SK-N-SH treated with all-trans-retinoic acid at 6 μM for 48 hours (cell line): ENCODE measurements around the gene ST3GAL5.

Experiments
- ATAC-seq: fragments of 200-7000 bp; cut with Tn5 transposase; 3 replicates; pipeline ENCODE4 v1.9.1; 2020; ENCODE audit warnings: mild to moderate bottlenecking, moderate library complexity
- ARNTL ChIP-seq: fragments of 450-650 bp; formaldehyde crosslinking; IDR thresholded peaks from 2 replicates; pipeline ENCODE4 v1.5.0; 2020; ENCODE audit warnings: low read depth, mild to moderate bottlenecking, moderate library complexity, borderline replicate concordance
- CSDC2 ChIP-seq: fragments of 250-450 bp; sonication (Bioruptor Pico); IDR thresholded peaks from 2 replicates; pipeline ENCODE4 v1.5.0; 2020; ENCODE audit warnings: mild to moderate bottlenecking, moderate library complexity
- ESRRG ChIP-seq: fragments of 250-450 bp; sonication (Bioruptor Pico); IDR thresholded peaks from 2 replicates; pipeline ENCODE4 v1.6.1; 2021; ENCODE audit warnings: mild to moderate bottlenecking
- GLIS3 ChIP-seq: fragments of 250-450 bp; sonication (Bioruptor Pico); IDR thresholded peaks from 2 replicates; pipeline ENCODE4 v1.5.0; 2020; ENCODE audit warnings: mild to moderate bottlenecking, moderate library complexity
- ISL1 ChIP-seq: fragments of 250-450 bp; sonication (Bioruptor Pico); IDR thresholded peaks from 2 replicates; pipeline ENCODE4 v2.1.2; 2022; ENCODE audit warnings: mild to moderate bottlenecking, moderate library complexity
- PPARA ChIP-seq: fragments of 250-450 bp; sonication (Bioruptor Pico); IDR thresholded peaks from 2 replicates; pipeline ENCODE4 v1.5.0; 2020; ENCODE audit warnings: mild to moderate bottlenecking, borderline replicate concordance
- RARB ChIP-seq: fragments of 250-450 bp; sonication (Bioruptor Pico); IDR thresholded peaks from 2 replicates; pipeline ENCODE4 v1.8.0; 2021; ENCODE audit warnings: mild to moderate bottlenecking, moderate library complexity
- TCF4 ChIP-seq: fragments of 250-450 bp; sonication (Bioruptor Pico); IDR thresholded peaks from 2 replicates; pipeline ENCODE4 v1.8.0; 2021; ENCODE audit warnings: mild to moderate bottlenecking, moderate library complexity, borderline replicate concordance
- TOX ChIP-seq: fragments of 250-450 bp; sonication (Bioruptor Pico); IDR thresholded peaks from 2 replicates; pipeline ENCODE4 v1.8.0; 2021; ENCODE audit warnings: mild to moderate bottlenecking, moderate library complexity, borderline replicate concordance
- ZC3H10 ChIP-seq: fragments of 250-450 bp; sonication (Bioruptor Pico); IDR thresholded peaks from 2 replicates; pipeline ENCODE4 v1.5.1; 2021; ENCODE audit warnings: mild to moderate bottlenecking, moderate library complexity
- ZFP3 ChIP-seq: fragments of 250-450 bp; sonication (Bioruptor Pico); IDR thresholded peaks from 2 replicates; pipeline ENCODE4 v1.5.0; 2020; ENCODE audit warnings: mild to moderate bottlenecking, moderate library complexity
- ZFP30 ChIP-seq: fragments of 450-650 bp; formaldehyde crosslinking; IDR thresholded peaks from 2 replicates; pipeline ENCODE4 v1.5.0; 2022; ENCODE audit warnings: mild to moderate bottlenecking, moderate library complexity
- ZNF70 ChIP-seq: fragments of 450-650 bp; formaldehyde crosslinking; IDR thresholded peaks from 2 replicates; pipeline ENCODE4 v1.5.0; 2020; ENCODE audit warnings: mild to moderate bottlenecking, moderate library complexity
- ZNF8 ChIP-seq: fragments of 450-650 bp; formaldehyde crosslinking; IDR thresholded peaks from 2 replicates; pipeline ENCODE4 v1.5.0; 2020; ENCODE audit warnings: mild to moderate bottlenecking, moderate library complexity
- TF ChIP-seq, protein P1 (sequence below): fragments of 250-450 bp; sonication (Bioruptor Pico); IDR thresholded peaks from 2 replicates; pipeline ENCODE4 v1.5.0; 2020; ENCODE audit warnings: mild to moderate bottlenecking, moderate library complexity
- TF ChIP-seq, protein P2 (sequence below): fragments of 250-450 bp; sonication (Bioruptor Pico); IDR thresholded peaks from 2 replicates; pipeline ENCODE4 v1.5.1; 2020; ENCODE audit warnings: low read depth, mild to moderate bottlenecking, moderate library complexity
- TF ChIP-seq, protein P3 (sequence below): fragments of 250-450 bp; sonication (Bioruptor Pico); IDR thresholded peaks from 2 replicates; pipeline ENCODE4 v1.5.1; 2021; ENCODE audit warnings: mild to moderate bottlenecking, moderate library complexity
- TF ChIP-seq, protein P4 (sequence below): fragments of 250-450 bp; sonication (Bioruptor Pico); IDR thresholded peaks from 2 replicates; pipeline ENCODE4 v1.8.0; 2020; ENCODE audit warnings: mild to moderate bottlenecking, moderate library complexity, borderline replicate concordance
- TF ChIP-seq, protein P5 (sequence below): fragments of 250-450 bp; sonication (Bioruptor Pico); IDR thresholded peaks from 2 replicates; pipeline ENCODE4 v1.8.0; 2021; ENCODE audit warnings: low read depth, mild to moderate bottlenecking, moderate library complexity, borderline replicate concordance

The ST3GAL5 gene

DNA sequence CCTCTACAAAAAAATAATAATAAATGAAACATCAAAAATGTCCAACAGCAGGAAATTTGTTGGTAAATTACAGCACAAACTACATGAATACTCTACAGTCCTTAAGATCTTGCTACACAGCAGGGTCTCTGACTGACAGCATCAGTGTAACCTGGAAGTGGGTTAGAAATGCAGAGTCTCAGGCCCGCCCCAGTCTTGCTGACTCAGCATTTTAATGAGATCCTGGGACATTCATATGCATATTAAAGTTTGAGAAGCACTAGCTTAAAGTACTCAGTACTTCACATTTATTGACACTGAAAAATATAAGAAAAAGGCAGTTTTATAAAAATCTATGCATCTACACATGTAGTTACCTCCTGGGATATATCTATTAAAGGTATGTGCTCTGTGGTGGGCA is 21.7 kb downstream of the ST3GAL5 start (continued):
- TF ChIP-seq, protein P1, sequence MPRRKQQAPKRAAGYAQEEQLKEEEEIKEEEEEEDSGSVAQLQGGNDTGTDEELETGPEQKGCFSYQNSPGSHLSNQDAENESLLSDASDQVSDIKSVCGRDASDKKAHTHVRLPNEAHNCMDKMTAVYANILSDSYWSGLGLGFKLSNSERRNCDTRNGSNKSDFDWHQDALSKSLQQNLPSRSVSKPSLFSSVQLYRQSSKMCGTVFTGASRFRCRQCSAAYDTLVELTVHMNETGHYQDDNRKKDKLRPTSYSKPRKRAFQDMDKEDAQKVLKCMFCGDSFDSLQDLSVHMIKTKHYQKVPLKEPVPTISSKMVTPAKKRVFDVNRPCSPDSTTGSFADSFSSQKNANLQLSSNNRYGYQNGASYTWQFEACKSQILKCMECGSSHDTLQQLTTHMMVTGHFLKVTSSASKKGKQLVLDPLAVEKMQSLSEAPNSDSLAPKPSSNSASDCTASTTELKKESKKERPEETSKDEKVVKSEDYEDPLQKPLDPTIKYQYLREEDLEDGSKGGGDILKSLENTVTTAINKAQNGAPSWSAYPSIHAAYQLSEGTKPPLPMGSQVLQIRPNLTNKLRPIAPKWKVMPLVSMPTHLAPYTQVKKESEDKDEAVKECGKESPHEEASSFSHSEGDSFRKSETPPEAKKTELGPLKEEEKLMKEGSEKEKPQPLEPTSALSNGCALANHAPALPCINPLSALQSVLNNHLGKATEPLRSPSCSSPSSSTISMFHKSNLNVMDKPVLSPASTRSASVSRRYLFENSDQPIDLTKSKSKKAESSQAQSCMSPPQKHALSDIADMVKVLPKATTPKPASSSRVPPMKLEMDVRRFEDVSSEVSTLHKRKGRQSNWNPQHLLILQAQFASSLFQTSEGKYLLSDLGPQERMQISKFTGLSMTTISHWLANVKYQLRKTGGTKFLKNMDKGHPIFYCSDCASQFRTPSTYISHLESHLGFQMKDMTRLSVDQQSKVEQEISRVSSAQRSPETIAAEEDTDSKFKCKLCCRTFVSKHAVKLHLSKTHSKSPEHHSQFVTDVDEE, result no peak
- TF ChIP-seq PPARA (CRISPR knock-in tag), result no peak

DNA sequence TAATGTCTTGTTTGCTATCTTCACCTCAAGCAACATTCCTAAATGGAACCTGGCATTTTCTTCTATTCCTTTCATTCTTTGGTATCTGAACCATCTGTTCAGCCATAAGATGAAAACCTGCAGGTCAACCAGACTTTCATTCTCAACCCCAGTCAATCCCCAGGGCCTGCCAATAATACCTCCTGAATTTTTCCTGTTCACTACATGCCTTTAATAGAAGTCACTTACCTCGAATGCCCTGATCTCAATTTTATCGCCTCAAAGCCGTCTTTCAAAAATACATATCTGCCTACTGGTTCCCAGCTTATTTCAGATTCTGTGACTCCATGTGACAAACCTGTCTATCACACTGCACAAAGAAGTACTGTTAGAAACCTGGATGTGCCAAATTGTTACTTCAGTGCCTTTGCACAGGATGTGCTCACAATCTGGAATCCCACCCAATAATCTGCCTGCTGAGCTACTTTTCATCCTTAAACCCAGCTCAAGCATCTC is 22.6 kb downstream of the ST3GAL5 start:
- ATAC-seq, result no peak
- TF ChIP-seq TCF4 (CRISPR knock-in tag), result no peak
- TF ChIP-seq ZNF70 (CRISPR knock-in tag), result no peak
- TF ChIP-seq, protein P2, sequence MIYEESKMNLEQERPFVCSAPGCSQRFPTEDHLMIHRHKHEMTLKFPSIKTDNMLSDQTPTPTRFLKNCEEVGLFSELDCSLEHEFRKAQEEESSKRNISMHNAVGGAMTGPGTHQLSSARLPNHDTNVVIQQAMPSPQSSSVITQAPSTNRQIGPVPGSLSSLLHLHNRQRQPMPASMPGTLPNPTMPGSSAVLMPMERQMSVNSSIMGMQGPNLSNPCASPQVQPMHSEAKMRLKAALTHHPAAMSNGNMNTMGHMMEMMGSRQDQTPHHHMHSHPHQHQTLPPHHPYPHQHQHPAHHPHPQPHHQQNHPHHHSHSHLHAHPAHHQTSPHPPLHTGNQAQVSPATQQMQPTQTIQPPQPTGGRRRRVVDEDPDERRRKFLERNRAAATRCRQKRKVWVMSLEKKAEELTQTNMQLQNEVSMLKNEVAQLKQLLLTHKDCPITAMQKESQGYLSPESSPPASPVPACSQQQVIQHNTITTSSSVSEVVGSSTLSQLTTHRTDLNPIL, result no peak
- TF ChIP-seq TOX, result no peak
- no peak for TF ChIP-seq ZFP30 (CRISPR knock-in tag)

DNA sequence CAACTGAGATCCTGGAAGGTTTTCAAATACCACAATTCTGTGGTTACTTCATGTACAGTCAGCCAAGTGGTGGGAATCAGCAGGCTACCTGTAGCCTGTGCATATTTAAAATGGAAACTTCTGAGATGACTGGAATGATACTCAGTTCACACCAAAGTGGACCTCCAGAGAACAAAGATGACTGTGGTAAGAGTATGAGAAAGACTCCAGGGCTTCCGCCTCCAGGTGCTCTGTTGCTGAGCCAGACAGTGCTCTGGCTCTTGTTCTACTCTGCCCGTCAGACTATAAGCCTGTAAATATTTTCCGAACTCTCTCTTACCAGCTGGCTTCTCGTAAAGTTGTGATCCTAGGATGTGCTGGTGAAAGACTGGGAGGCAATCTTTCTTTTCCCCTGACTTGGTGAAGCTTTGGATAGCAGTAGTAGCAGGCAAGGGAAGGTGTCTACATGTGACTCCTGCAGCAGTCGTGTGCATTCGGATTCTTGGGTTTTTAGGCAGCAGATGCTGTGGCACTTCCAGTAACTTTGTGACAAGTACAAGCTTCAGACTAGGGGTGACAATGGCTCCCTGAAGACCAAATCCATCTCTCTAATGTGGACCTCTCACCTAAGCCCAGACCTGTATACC is 23.1 kb downstream of the ST3GAL5 start:
- peak; percentile 43; the same call in 2 of the 3 replicates for ATAC-seq

More for the DNA sequence above, 23.1 kb downstream of the ST3GAL5 start:
- no peak for TF ChIP-seq RARB (CRISPR knock-in tag)
- TF ChIP-seq ZNF8 (CRISPR knock-in tag), result no peak
- no peak for TF ChIP-seq ARNTL (CRISPR knock-in tag)
- TF ChIP-seq, protein P3, sequence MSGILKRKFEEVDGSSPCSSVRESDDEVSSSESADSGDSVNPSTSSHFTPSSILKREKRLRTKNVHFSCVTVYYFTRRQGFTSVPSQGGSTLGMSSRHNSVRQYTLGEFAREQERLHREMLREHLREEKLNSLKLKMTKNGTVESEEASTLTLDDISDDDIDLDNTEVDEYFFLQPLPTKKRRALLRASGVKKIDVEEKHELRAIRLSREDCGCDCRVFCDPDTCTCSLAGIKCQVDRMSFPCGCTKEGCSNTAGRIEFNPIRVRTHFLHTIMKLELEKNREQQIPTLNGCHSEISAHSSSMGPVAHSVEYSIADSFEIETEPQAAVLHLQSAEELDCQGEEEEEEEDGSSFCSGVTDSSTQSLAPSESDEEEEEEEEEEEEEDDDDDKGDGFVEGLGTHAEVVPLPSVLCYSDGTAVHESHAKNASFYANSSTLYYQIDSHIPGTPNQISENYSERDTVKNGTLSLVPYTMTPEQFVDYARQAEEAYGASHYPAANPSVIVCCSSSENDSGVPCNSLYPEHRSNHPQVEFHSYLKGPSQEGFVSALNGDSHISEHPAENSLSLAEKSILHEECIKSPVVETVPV (CRISPR knock-in tag), result no peak
- TF ChIP-seq, protein P4, sequence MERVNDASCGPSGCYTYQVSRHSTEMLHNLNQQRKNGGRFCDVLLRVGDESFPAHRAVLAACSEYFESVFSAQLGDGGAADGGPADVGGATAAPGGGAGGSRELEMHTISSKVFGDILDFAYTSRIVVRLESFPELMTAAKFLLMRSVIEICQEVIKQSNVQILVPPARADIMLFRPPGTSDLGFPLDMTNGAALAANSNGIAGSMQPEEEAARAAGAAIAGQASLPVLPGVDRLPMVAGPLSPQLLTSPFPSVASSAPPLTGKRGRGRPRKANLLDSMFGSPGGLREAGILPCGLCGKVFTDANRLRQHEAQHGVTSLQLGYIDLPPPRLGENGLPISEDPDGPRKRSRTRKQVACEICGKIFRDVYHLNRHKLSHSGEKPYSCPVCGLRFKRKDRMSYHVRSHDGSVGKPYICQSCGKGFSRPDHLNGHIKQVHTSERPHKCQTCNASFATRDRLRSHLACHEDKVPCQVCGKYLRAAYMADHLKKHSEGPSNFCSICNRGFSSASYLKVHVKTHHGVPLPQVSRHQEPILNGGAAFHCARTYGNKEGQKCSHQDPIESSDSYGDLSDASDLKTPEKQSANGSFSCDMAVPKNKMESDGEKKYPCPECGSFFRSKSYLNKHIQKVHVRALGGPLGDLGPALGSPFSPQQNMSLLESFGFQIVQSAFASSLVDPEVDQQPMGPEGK, result no peak
- TF ChIP-seq, protein P2, result no peak
- TF ChIP-seq ZFP30 (CRISPR knock-in tag), result no peak
- TF ChIP-seq, protein P5, sequence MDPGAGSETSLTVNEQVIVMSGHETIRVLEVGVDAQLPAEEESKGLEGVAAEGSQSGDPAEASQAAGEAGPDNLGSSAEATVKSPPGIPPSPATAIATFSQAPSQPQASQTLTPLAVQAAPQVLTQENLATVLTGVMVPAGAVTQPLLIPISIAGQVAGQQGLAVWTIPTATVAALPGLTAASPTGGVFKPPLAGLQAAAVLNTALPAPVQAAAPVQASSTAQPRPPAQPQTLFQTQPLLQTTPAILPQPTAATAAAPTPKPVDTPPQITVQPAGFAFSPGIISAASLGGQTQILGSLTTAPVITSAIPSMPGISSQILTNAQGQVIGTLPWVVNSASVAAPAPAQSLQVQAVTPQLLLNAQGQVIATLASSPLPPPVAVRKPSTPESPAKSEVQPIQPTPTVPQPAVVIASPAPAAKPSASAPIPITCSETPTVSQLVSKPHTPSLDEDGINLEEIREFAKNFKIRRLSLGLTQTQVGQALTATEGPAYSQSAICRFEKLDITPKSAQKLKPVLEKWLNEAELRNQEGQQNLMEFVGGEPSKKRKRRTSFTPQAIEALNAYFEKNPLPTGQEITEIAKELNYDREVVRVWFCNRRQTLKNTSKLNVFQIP (CRISPR knock-in tag), result no peak
- no peak for TF ChIP-seq ZC3H10
- no peak for TF ChIP-seq TOX
- TF ChIP-seq ZFP3 (CRISPR knock-in tag), result no peak
- TF ChIP-seq, protein P1, result no peak
- TF ChIP-seq GLIS3, result no peak
- TF ChIP-seq PPARA (CRISPR knock-in tag), result no peak
- no peak for TF ChIP-seq ISL1
- TF ChIP-seq CSDC2 (CRISPR knock-in tag), result no peak
- TF ChIP-seq ESRRG (CRISPR knock-in tag), result no peak
